Inferior parietal cortex (tissue), 1 donor: Measurements from ENCODE around the gene IL10RA.

ENCODE experiments used
- DNase-seq: peaks from one replicate; pipeline ENCODE4 v3.0.0-alpha.2; 2016; ENCODE audit errors: extremely low spot score

The IL10RA gene

DNA sequence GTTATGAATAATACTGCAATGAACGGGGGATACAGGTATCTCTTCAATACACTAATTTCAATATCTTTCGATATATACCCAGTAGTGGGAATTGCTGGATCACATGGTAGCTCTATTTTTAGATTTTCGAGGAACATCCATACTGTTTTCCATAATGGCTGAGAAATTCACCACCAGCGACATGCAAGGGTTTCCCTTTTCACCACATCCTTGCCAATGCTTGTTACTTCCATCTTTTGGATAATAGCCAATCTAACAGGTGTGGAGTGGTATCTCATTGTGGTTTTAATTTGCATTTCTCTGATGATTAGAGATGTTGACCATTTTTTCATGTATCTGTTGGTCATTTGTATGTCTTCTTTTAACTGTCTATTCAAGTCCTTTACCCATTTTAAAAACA lies 5.9 kb downstream of the IL10RA start:
- no peak for DNase-seq

GRCh38 chr11:117992620-117993019 lies 6.4 kb downstream of the IL10RA start:
- no peak for DNase-seq

DNA sequence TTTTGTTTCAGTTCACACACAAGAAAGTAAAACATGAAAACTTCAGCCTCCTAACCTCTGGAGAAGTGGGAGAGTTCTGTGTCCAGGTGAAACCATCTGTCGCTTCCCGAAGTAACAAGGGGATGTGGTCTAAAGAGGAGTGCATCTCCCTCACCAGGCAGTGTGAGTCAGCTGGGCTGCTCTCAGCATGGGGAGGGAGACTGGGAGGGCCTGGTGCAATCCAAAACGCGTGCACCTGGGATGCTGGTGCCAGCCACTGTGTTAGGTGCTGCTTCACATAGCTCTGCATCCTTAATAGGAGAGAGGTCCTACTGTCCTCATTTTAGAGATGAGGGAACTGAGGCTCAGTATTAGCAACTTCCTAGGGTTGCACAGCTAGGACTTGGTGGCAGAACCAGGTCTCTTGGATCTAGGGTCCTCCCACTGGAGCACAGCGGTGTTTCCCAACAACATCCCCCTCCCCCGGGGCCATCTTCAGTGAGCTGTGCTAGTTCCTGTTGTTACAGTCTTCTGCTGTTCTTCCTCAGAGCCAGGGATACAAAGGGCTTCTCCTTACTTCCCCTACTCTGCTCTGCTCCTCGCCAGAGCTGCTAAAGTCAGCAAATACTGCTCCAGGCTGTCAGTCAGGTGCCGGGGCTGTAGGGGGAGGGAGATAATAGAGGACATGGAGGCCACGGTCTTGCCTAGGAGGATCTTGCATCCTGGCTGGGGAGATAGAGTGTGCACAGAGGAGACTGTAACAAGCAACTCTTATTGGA lies 8.0 kb downstream of the IL10RA start:
- DNase-seq = no peak

DNA sequence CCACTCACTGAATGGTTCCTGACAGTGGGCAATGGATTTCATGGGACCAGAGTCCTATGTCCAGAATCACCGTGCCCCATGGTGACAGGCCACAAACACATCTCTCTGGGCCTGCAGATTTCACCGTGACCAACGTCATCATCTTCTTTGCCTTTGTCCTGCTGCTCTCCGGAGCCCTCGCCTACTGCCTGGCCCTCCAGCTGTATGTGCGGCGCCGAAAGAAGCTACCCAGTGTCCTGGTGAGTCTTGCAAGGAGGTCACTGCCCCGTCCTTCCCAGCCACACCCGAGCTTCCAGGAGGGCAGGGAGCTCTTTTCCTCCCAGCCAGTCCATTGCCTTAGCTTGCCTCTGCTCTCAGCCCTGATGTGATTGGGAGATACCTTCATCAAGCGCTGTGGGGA lies 9.3 kb downstream of the IL10RA start:
- DNase-seq = no peak

DNA sequence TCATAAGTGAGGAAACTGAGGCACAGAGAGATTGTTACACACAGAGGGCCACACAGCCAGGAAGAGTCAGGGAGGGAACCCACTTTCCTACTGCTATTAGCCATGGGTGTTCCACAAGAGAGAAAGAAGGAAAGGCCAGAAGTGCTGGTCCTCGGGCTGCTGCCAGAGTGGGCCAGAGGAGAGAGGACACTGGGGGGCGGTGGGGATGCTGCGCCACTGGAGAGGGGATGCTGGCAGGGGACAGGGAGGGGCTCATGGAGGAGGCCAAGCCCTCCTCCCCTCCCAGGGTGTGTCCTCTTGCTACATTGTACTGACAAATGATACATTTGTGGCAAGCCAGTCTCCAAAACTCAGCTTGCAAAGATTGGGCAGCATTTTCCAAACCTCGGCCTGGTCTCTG lies 9.9 kb downstream of the IL10RA start:
- DNase-seq = no peak

GRCh38 chr11:117997406-117997805 lies 11.2 kb downstream of the IL10RA start:
- no peak for DNase-seq

DNA sequence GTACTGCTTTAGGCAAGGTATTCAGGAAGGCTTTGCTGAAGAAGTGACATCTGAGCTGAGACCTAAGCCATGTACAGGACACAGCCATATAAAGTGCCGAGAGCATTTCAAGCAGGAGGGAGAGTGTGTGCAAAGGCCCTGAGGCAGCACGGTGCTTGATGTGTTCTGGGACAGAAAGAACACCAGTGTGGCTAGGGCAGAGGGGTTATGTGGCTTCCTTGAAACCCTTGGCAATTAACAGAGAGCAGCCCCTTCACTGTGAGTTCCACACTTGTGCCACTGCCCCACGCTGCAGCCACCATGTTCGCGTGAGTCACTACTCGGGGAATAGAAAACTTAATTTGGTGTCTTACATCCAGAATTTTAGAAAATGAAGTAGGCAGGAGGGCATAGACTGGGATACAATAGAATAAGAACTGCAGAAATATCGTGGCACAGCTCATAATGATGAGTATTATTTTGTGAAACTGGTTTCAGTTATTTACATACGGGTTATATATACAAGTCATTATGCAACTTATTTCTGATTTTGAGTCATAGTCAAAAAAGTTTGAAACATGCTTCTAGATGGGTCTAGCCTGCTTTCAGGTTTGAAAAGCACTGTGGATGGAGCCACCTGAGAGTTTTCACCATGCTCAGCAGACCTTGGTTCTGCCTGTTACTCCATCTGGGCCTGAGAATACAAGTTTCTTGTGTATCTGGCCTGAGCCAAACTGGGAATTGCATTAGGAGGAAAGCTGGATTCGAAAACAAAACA lies 11.8 kb downstream of the IL10RA start:
- no peak for DNase-seq

GRCh38 chr11:117998664-117999353 lies 12.6 kb downstream of the IL10RA start:
- no peak for DNase-seq

DNA sequence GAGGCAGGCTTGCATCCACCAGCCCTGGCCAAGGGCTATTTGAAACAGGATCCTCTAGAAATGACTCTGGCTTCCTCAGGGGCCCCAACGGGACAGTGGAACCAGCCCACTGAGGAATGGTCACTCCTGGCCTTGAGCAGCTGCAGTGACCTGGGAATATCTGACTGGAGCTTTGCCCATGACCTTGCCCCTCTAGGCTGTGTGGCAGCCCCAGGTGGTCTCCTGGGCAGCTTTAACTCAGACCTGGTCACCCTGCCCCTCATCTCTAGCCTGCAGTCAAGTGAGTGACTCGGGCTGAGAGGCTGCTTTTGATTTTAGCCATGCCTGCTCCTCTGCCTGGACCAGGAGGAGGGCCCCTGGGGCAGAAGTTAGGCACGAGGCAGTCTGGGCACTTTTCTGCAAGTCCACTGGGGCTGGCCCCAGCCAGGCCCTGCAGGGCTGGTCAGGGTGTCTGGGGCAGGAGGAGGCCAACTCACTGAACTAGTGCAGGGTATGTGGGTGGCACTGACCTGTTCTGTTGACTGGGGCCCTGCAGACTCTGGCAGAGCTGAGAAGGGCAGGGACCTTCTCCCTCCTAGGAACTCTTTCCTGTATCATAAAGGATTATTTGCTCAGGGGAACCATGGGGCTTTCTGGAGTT lies 13.3 kb downstream of the IL10RA start:
- no peak for DNase-seq

DNA sequence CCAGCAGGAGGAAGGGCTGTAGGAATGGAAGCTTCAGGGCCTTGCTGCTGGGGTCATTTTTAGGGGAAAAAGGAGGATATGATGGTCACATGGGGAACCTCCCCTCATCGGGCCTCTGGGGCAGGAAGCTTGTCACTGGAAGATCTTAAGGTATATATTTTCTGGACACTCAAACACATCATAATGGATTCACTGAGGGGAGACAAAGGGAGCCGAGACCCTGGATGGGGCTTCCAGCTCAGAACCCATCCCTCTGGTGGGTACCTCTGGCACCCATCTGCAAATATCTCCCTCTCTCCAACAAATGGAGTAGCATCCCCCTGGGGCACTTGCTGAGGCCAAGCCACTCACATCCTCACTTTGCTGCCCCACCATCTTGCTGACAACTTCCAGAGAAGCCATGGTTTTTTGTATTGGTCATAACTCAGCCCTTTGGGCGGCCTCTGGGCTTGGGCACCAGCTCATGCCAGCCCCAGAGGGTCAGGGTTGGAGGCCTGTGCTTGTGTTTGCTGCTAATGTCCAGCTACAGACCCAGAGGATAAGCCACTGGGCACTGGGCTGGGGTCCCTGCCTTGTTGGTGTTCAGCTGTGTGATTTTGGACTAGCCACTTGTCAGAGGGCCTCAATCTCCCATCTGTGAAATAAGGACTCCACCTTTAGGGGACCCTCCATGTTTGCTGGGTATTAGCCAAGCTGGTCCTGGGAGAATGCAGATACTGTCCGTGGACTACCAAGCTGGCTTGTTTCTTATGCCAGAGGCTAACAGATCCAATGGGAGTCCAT lies 14.1 kb downstream of the IL10RA start:
- DNase-seq = no peak

GRCh38 chr11:118000850-118001228 lies 14.6 kb downstream of the IL10RA start:
- DNase-seq = no peak

DNA sequence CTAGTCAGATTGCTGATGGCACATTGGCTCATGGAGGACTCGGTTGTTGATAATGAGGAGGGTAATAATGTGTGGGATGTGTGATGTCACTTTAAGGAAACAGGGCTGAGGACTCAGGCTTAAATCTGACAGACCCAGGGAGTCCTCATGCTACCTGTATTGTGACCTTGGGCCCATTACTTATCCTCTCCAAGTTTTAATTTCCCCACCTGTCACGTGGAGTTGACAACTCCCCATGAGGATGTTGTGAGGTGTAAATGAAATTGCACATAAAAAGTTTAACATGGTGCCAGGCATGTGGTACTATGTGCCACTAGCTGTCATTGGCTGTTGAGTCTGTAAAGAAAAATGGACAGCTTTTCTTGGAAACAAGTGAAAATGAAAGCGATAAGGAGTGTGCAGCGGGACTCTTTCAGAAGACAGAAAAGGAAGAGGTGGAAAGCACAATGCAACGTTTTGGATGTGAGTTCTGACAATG lies 15.3 kb downstream of the IL10RA start:
- DNase-seq = no peak

- DNase-seq = no peak
These were observed 15.9 kb downstream of the IL10RA start for GRCh38 chr11:118002010-118002540.

DNA sequence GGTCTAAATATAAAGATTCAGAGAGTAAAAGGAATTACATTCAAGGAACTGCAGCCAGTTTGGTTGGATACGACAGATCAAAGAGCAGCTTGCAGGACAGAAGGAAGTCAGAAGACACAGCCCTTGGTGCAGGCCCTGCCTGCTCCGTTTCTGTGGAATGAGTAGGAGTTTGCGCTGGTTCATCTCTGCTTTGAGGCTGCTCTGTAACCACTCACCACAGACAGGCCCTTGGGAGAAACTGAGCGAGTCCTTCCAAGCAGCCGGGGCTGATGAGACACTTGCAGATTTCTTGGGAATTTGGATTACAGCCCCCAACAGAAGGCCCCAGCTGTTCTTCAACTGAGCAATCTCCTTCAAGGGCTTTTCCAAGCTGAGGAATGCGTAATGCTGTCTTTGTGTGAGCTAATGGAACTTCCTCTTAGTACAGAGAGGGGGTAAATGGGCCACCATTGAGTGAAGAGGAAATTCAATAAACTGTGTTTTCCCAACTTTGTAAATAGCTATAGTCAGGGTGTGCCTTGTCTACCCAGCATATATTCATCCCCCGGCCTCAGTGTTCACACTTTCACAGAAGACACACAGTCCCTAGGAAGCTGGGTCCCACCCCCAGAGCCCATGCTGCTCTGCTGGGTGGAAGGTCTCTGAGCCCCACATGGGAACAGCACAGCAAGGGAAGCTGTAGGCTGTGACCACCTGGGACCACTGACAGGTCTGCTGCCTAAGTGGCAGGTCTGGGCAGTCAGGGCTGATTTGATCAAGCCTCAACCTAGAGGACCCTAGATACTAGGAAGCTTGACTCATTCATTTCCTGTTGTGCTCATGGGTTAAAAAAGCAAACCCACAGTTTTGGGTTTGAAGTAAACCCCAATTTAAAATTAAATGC lies 16.6 kb downstream of the IL10RA start:
- DNase-seq = no peak

- no peak for DNase-seq
These were observed 17.3 kb downstream of the IL10RA start for GRCh38 chr11:118003456-118003855.

- no peak for DNase-seq
These were observed 18.5 kb downstream of the IL10RA start for GRCh38 chr11:118004543-118005223.

DNA sequence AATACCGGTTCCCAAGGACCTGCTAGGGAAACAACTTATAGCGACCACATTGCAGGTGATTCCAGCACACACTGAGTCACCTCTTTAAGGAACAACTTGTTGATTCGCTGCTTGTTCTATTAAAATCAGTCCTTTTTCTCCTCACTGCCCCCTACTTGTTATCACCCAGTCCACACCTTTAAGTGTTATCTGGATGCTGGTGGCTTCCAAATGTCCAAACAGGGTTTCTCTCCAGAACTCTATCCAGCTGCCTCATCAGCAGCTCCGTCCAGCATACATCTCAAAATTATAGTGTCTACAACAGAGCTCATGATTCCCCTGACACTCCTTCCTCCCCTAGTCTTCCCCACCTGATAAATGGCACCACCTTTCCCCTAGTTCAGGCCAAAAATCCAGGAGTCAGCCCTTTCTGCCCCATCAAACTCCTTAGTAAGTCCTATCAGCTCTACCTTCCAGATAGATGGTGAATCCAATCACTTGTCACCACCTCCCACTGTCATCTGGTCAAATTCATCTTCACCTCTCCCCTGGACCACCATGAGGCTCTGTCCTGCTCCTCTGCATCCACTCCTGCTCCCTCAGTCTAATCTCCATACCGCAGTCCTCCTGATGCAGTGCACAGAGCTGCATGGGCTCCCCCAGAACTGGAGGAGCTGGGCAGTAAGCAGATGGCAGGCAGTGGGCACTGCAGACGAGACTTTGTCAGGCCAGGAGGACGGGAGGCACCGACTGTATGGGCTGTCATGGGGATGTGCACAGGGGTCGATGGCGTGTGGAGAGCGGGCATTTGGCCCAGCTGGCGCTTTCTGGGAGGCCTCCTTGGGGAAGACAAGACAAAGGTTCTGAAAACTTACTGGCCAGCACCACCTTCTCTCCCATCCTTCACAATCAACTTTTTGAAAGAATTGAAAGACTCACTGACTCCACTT lies 19.3 kb downstream of the IL10RA start:
- DNase-seq = no peak

DNA sequence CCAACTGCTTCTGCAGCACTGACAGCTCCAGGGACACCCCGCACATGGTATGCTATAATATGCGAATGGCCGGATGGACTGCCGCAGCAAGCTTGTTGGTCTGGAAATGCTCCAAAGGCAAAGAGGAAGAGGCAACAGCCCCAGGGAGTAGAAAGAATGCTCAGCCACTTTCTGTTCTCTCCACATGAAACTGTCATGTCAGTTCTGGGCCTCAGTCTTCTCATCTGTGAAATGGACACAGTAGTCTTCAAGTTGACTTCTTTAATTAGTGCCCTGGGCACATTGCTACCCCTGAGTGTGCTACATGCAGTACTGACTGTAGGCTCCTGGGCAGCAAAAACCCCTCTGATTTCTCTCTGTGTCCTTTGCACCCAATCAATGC lies 19.9 kb downstream of the IL10RA start:
- no peak for DNase-seq
